PFSK-1 (cell line): ENCODE data around the gene MEGF6.

ENCODE experiments used
- POLR2AphosphoS5 ChIP-seq: IDR thresholded peaks from 2 replicates; pipeline ENCODE4 v1.6.1; 2012; ENCODE audit warnings: low read depth, mild to moderate bottlenecking, control low read depth, low read length, moderate library complexity
- REST ChIP-seq, 2 experiments: IDR thresholded peaks; 2 replicates each; pipeline versions ENCODE4 v1.6.1 to v1.8.0; 2011 to 2012; ENCODE audit warnings: low read depth in 2 of 2, low read length in 2 of 2, control low read depth in 1 of 2, inconsistent platforms in 1 of 2, mild to moderate bottlenecking in 1 of 2, moderate library complexity in 1 of 2; ENCODE audit not compliant: insufficient read depth in 1 of 2
- SIN3A ChIP-seq: IDR thresholded peaks from 2 replicates; pipeline ENCODE4 v1.6.1; 2012; ENCODE audit warnings: mild to moderate bottlenecking, low read length, moderate library complexity, borderline replicate concordance; ENCODE audit not compliant: insufficient read depth
- TAF1 ChIP-seq: IDR thresholded peaks from 2 replicates; pipeline ENCODE4 v1.6.1; 2012; ENCODE audit warnings: low read length, control low read depth, borderline replicate concordance; ENCODE audit not compliant: insufficient read depth

DNA sequence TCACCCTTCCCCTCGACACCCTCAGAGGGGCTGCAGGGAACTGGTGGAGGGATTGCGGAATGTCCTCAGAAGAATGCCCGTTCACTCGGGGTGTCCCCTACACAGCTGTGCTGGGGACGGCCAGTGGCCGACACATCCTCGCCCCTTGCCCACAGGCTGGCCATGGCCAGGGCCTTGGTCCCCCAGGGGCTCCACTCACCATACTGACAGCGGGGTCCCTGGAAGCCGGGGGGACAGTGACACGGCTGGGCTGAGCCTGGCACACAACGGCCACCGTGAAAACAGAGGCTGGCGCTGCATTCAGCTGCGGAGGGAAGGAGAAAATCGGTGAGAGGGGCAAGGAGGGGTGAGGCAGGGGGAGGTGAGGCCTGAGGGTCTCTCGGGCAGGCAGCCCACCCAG, 31.7 kb downstream of the MEGF6 start:
- TF ChIP-seq SIN3A (no peak), REST (IDR thresholded peaks at IDR 0.05; ENCODE audit: insufficient read depth in 1 of 2, low read depth in 2 of 2, low read length in 2 of 2) (no peak), POLR2AphosphoS5 (no peak), TAF1 (no peak)
